PFSK-1 (cell line): Measurements from ENCODE around the gene C18orf54. TPM values are rescaled to one million over a fixed set of nuclear protein-coding genes. Genes with fewer than 3 reads are reported as not detected.
A peak's percentile ranks its signal among the peaks of the same experiment; 100 is the strongest.

Source experiments
- FOXP2 ChIP-seq: optimal IDR thresholded peaks from 2 replicates; pipeline ENCODE3; 2011; ENCODE audit warnings: borderline replicate concordance, control low read depth, inconsistent platforms; ENCODE audit not compliant: insufficient read depth; ENCODE audit errors: extremely low read length, extremely low read depth
- POLR2AphosphoS5 ChIP-seq: IDR thresholded peaks from 2 replicates; pipeline ENCODE4 v1.6.1; 2012; ENCODE audit warnings: low read depth, mild to moderate bottlenecking, control low read depth, low read length, moderate library complexity
- REST ChIP-seq, 2 experiments: IDR thresholded peaks; 2 replicates each; pipeline versions ENCODE4 v1.6.1 to v1.8.0; 2011 to 2012; ENCODE audit warnings: low read depth in 2 of 2, low read length in 2 of 2, control low read depth in 1 of 2, inconsistent platforms in 1 of 2, mild to moderate bottlenecking in 1 of 2, moderate library complexity in 1 of 2; ENCODE audit not compliant: insufficient read depth in 1 of 2
- SIN3A ChIP-seq: IDR thresholded peaks from 2 replicates; pipeline ENCODE4 v1.6.1; 2012; ENCODE audit warnings: mild to moderate bottlenecking, low read length, moderate library complexity, borderline replicate concordance; ENCODE audit not compliant: insufficient read depth
- TAF1 ChIP-seq: IDR thresholded peaks from 2 replicates; pipeline ENCODE4 v1.6.1; 2012; ENCODE audit warnings: low read length, control low read depth, borderline replicate concordance; ENCODE audit not compliant: insufficient read depth
- polyA plus RNA-seq: library from polyadenylated mRNA; unstranded; fragments of >200 nt; gene quantifications from one replicate; pipeline ENCODE4 v1.2.1, GENCODE V29; 2012; ENCODE audit warnings: low read depth, missing spikeins; ENCODE audit not compliant: insufficient read length

C18orf54 gene
- polyA plus RNA-seq, result 3.5 TPM

- peak; percentile 66; the same call in 1 of the 2 replicates for TF ChIP-seq SIN3A
- peak; percentile 85 for TF ChIP-seq TAF1
- peak; percentile 52 for TF ChIP-seq FOXP2
- 0 out of 4 replicates have a peak, but pooled peaks of 1 of the 2 experiments have one; percentile 15 for TF ChIP-seq REST (IDR thresholded peaks at IDR 0.05; ENCODE audit: insufficient read depth in 1 of 2, low read depth in 2 of 2, low read length in 2 of 2)
- TF ChIP-seq POLR2AphosphoS5, result peak; percentile 91
Observed at GRCh38 chr18:54357660-54358494, at the start of gene C18orf54, which contains the start of gene STARD6. Gene C18orf54 (plus strand): TSS chr18:54357906. CDS start chr18:54360573, 2,667 bp downstream. Gene STARD6 (minus strand): TSS chr18:54357858. CDS start chr18:54354573, 3,285 bp downstream.

GRCh38 chr18:54316071-54316820, 41.5 kb upstream of the C18orf54 start:
- TF ChIP-seq TAF1 (no peak), SIN3A (no peak), POLR2AphosphoS5 (no peak), FOXP2 (no peak), REST (IDR thresholded peaks at IDR 0.05; ENCODE audit: insufficient read depth in 1 of 2, low read depth in 2 of 2, low read length in 2 of 2) (no peak)

- TF ChIP-seq POLR2AphosphoS5, result no peak
- no peak for TF ChIP-seq REST (IDR thresholded peaks at IDR 0.05; ENCODE audit: insufficient read depth in 1 of 2, low read depth in 2 of 2, low read length in 2 of 2)
- no peak for TF ChIP-seq TAF1
- TF ChIP-seq SIN3A, result no peak
- TF ChIP-seq FOXP2, result no peak
Observed at GRCh38 chr18:54323561-54323960, 34.1 kb upstream of the C18orf54 start.

- TF ChIP-seq TAF1, result no peak
- TF ChIP-seq SIN3A, result no peak
- TF ChIP-seq FOXP2, result no peak
- TF ChIP-seq REST (IDR thresholded peaks at IDR 0.05; ENCODE audit: insufficient read depth in 1 of 2, low read depth in 2 of 2, low read length in 2 of 2), result no peak
- TF ChIP-seq POLR2AphosphoS5, result no peak
Observed at GRCh38 chr18:54323970-54324369, 33.7 kb upstream of the C18orf54 start.
